GM23248 (cell line): ENCODE results near the gene FNDC11.

Source experiments
- EZH2 ChIP-seq: fragments of 200-600 bp; sonication (generic); IDR thresholded peaks from 2 replicates; pipeline ENCODE4 v1.6.1; 2018; ENCODE audit warnings: antibody characterized with exemption, mild to moderate bottlenecking; ENCODE audit not compliant: insufficient read depth, poor library complexity, severe bottlenecking
- EZH2phosphoT487 ChIP-seq: fragments of 200-600 bp; sonication (generic); IDR thresholded peaks from 2 replicates; pipeline ENCODE4 v1.6.1; 2018; ENCODE audit warnings: antibody characterized with exemption, moderate library complexity, mild to moderate bottlenecking, low read depth; ENCODE audit not compliant: insufficient read depth

GRCh38 chr20:63586797-63587196 lies 32.8 kb downstream of the FNDC11 start:
- no peak for TF ChIP-seq EZH2
- TF ChIP-seq EZH2phosphoT487: no peak
